ENCODE measurements around the gene STARD13.

The STARD13 gene, protein sequence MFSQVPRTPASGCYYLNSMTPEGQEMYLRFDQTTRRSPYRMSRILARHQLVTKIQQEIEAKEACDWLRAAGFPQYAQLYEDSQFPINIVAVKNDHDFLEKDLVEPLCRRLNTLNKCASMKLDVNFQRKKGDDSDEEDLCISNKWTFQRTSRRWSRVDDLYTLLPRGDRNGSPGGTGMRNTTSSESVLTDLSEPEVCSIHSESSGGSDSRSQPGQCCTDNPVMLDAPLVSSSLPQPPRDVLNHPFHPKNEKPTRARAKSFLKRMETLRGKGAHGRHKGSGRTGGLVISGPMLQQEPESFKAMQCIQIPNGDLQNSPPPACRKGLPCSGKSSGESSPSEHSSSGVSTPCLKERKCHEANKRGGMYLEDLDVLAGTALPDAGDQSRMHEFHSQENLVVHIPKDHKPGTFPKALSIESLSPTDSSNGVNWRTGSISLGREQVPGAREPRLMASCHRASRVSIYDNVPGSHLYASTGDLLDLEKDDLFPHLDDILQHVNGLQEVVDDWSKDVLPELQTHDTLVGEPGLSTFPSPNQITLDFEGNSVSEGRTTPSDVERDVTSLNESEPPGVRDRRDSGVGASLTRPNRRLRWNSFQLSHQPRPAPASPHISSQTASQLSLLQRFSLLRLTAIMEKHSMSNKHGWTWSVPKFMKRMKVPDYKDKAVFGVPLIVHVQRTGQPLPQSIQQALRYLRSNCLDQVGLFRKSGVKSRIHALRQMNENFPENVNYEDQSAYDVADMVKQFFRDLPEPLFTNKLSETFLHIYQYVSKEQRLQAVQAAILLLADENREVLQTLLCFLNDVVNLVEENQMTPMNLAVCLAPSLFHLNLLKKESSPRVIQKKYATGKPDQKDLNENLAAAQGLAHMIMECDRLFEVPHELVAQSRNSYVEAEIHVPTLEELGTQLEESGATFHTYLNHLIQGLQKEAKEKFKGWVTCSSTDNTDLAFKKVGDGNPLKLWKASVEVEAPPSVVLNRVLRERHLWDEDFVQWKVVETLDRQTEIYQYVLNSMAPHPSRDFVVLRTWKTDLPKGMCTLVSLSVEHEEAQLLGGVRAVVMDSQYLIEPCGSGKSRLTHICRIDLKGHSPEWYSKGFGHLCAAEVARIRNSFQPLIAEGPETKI

DNA sequence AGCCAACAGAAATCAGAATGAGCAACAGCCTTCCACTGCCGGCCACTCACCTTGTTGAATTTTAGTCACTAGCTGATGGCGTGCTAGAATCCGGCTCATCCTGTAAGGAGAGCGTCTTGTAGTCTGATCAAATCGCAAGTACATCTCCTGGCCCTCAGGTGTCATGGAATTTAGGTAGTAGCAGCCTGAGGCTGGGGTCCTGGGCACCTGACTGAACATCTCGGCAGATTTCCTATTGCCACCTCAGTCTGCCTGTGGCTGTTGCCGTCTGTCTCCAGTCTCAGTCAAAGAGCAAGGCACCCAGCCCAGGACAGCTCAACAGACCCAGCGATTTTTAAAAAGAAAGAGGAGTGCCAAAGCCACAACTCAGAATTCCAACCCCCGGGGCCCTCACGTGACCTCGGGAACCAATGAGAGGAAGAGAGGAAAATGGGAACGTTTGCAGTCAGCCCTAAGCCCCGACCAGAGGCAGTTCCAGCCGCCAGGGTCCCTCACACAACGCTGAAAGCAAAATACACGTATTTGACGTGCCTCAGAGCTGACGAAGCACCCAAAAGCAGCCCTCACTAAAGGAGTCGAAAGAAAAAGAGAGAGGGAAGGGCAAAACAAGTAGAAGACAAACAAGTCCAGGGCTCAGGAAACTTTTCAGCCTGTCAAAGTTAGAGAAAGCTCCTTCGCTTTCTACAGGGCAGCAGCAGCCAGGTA, at the start of gene STARD13:
TSS of gene STARD13 (minus strand) at position 336 of the 705 bp plus-strand sequence. CDS start at position 219, 117 bp downstream.
- DNase-seq: peak; percentile 29

- DNase-seq: no peak
Measured at GRCh38 chr13:33334831-33335230, 49.3 kb upstream of the STARD13 start.

GRCh38 chr13:33331962-33332361, 46.4 kb upstream of the STARD13 start:
- no peak for DNase-seq

DNA sequence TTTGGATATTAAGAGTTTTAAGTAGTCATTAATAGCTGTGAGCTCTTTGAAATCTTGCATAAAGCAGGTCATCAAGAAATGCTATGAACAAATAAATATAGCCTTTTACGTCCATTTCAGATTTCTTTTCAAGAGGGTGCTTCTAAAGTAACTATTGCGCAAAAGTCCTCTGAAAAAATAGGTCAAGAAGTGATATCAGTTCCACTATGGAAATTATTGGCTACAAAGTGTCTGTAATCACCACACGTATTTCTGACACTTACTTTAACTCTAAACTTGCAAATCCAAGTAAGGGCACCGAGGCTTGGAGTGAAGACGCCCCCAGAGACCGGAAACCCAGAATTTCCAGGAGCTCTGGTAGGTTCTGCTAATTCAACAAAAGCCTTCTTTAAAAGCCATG, 44.9 kb upstream of the STARD13 start:
- no peak for DNase-seq

GRCh38 chr13:33328701-33329100, 43.1 kb upstream of the STARD13 start:
- DNase-seq: no peak

DNA sequence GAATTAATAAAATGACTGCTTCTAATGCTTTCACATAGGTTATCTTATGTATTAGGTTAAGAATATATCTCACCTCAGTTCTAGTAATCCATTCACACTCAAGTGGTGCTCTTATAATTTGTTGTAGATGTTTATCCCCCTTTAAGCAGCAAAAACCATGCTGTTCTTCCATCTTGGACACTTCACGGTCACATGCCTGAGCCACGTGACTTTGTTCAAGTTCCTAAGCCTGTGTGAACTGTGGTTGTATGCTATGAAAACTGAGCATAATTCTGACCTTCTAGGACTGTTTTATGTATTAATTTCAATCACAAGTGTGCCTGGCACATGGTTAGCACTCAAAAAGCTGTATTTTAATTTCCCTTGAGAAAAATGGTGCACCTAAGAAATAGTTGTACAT, 41.2 kb upstream of the STARD13 start:
- DNase-seq: no peak

GRCh38 chr13:33326246-33326645, 40.7 kb upstream of the STARD13 start:
- DNase-seq: no peak

GRCh38 chr13:33323801-33324510, 38.4 kb upstream of the STARD13 start:
- DNase-seq: no peak

- no peak for DNase-seq
Measured at GRCh38 chr13:33322965-33323668, 37.6 kb upstream of the STARD13 start.

- DNase-seq: no peak
Measured at GRCh38 chr13:33322543-33322809, 36.9 kb upstream of the STARD13 start.

DNA sequence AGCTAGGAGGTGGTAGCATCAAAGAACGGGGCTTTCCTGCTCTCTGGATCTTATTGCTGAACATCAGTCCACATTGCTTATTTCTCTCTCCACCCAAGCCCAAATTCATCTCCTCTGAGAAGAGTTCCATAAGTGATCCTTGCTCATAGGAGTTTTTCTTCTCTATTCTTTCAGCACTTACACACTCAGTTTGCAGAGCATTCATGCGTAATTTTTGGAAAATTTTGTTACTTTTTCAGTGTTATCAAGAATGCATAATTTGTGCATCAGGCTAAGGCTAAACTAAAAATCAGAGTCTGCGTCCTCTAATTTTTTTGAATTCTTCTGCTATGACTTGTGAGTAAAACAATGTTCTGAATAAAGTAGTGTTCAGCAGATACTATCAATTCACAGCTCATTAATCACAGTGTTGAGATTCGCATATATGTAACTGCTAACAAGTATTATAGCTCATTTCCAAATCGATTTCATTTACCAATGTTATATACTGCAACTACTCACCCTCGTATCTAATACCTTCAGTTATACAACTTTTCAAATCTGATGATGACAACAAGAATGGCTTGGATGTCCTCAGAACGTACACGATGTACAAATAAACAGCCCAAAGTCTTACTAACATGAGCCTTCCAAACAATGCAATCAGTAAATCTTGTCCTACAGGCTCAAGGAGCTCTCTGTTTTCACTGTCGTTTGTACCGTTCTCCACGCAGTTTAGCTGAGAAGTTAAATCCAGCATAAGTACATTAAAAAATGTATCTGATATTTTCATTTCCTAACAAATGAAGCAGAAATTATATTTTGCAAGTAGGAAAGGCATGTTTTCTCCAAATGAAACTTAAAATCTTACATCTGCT, 36.4 kb upstream of the STARD13 start:
- no peak for DNase-seq

DNA sequence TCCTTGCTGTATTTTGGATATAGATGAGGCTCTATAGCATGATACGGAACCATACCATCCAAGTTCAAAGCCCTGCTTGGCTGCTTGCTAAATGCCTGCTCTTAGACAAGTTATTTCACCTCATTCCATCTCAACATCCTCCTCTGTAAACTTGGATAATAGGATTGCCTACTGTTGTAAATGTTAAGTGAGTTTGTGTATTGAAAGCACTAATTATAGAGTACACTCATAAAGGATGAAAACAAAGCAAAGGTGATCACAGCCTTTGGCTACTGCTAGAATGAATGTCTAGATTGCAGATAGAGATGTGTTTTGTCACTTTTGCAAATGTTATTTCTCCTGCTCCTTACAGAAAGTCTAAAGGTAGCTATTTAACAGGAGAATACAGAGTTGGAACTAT, 34.3 kb upstream of the STARD13 start:
- no peak for DNase-seq

DNA sequence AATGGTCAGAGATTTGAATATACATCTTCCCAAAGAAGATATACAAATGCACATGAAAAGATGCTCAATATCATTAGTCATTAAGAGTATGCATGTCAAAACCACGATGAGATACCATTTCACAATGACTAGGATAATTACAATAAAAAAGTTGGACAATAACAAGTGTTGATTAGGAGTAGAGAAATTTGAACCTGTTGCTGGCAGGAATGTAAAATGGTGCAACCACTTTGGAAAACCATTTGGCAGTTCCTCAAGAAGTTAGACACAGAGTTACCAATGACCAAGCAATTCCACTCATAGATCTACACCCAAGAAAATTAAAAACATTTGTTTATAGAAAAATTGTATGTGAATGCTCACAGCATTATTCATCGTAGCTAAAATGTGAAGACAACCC, 33.2 kb upstream of the STARD13 start:
- DNase-seq: no peak

DNA sequence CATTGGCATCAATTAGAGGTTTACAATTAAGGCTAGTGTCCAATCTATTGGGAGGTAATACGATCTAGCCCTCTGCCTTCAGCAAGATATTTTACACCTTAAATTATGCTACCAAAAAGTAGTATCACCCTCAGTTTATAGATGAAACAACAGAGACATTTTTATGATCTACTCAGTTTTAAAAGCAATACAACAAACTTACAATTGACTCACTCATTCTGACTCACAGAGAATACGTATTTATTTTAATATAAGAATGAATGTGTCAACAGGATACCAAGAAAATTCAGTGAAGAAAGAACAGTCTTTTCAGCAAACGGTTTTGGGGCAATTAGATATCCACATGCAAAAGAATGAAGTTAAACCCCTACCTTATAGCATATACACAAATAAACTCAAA, 32.5 kb upstream of the STARD13 start:
- DNase-seq: no peak

- no peak for DNase-seq
Measured at GRCh38 chr13:33316890-33317289, 31.3 kb upstream of the STARD13 start.

DNA sequence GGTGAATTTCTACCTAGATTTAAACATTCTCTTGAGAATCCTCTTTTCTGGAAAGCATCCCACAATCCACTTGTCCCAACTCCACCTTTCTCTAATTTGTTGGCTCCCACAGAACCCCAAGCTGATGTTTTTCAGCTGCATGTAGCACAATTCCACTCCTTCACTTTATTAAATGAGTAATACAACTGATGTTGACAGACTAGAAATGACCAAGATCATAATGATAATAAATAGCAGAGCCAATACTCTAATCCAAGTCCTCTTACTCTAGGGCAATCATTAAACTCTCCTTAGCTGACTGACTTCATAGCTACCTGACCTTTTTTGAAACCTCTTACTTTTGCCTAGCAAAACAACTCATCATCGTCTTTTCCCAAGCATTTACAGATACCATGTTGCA, 27.9 kb upstream of the STARD13 start:
- DNase-seq: no peak

- no peak for DNase-seq
Measured at GRCh38 chr13:33312861-33313212, 27.3 kb upstream of the STARD13 start.

DNA sequence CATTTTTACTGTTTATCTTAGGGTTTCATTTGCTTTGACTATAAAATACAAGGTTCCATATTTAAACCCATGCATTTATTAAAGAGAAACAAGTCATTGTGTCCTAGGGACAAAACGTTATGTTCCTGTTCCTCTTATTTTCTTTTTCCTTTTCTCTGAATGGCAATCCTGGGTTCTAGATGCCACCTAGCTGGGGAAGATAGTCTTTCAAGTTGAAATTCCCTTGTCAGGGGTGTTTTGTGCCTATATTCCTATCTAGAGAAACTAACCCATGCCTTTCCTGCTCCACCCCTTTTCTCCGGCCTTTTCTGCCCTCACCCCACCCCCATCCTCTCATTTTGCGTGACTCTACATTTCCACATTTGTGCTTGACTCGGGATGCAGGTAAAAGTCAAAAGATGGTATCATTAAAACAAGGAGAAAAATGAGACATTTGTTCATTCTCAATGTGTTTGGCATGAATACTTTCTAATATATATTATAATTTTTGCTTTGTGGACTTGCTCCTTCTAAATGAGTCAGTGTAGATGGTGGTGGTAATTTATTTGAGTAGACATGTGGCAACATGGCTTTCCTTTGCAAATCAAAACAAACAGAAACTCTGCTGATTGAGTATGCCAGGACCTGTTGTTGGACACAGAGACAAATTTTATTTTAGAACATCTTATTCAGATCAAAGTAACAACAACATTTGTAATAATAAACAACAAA, 26.8 kb upstream of the STARD13 start:
- DNase-seq: no peak

DNA sequence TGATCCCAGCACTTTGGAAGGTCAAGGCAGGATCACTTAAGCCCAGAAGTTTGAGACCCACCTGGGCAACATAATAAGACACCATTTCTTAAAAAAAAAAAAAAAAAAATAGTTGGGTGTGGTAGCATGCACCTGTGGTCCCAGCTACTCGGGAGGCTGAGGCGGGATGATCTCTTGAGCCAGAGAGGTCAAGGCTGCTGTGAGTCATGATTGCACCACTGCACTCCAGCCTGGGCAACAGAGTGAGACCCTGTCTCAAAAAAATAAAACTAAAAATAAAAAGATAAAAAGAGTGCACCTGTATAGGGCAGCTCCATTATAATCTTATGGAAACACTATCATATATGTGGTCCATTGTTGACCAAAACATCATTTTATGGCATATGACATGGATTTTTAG, 25.5 kb upstream of the STARD13 start:
- DNase-seq: no peak

All from NCI-H2029 treated with DMSO at 0.1 percent for 48 hours (cell line).